Smooth muscle cell of the pulmonary artery (primary cell): ENCODE results near the gene MRPS10. TPM values are rescaled to one million over a fixed set of nuclear protein-coding genes. Genes with fewer than 3 reads are reported as not detected.

Source experiments
- total RNA-seq: library from RNA; depleted of rRNA; stranded (reverse); fragments of >200 nt; gene quantifications from 2 replicates; pipeline ENCODE4 v1.2.3, GENCODE V29; 2014

The MRPS10 gene
- 32.8 and 36.2 TPM in 2 replicates for total RNA-seq

DNA sequence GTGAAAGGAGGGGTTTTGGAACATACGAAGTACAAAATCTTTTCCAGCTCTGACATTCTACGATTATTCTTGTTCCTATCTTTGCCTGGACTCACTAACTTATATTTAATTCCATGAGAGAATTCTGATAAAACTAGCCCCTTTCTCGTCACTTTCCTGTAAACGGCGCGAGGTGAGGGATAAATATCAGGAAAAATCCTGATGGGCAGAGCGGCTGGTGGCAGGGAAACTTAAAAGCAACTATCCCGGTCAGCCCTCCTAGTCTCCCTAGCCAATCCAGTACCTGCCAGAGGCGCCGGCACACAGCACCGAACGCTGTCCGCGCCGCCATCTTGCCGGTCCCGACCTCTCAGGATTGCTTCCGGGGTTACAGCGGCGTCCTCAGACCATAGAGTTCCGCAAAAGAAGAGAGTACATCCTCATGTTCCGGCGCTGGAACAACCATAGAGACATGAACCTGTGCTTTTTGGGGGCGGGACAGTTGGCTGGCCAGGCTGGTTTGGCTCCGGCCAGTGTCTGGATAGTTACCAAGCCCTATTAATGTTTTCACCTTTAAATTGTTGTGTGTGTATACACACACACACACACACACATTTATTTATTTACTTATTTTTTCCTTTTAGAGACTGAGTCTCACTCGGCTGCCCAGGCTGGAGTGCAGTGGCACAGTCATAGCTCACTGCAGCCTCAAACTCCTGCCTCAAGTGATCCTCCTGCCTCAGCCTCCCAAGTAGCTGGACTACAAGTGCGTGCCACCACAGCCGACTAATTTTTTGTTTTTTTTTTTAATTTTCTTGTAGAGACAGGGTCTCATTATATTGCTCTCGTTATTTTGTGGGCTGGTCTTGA lies at the start of gene MRPS10:
TSS of gene MRPS10 (minus strand) at position 343 of the 849 bp plus-strand sequence. CDS start at position 331, 12 bp downstream.

DNA sequence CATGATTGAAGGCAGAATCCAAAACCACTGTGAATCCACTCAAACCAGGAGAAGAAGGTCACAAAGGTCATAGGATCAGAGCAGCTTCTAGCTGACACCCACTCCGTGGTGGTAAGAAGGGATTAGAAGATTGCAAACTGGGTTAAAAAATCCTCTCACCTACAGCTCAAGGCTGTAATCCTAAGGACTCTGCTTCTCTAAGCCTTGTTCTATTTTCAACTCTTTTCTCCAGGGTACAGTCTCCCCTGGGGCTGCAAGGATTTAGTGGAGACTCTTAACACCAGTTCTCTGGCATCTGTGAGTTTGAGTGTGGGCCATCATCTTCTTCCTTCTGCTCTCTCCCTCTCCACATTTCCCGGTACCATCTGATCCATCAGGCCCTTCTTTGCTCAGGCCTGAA lies 44.6 kb downstream of the MRPS10 start, which contains the start of gene GUCA1A:
TSS of gene GUCA1A (plus strand) at position 264 of the 400 bp plus-strand sequence. CDS start 250 bp downstream, outside the sequence.

Other genes with a start within 250 kb of the MRPS10 start
- 10.4 and 11.1 TPM in 2 replicates for gene TAF8, start 167.3 kb downstream of the MRPS10 start, total RNA-seq
- gene C6orf132, start 75.2 kb downstream of the MRPS10 start, total RNA-seq, result 0.66 and 2.5 TPM in 2 replicates
- gene GUCA1A, start 44.5 kb downstream of the MRPS10 start, total RNA-seq, result not detected in 2 replicates
- gene GUCA1B, start 22.9 kb downstream of the MRPS10 start, total RNA-seq, result 0.39 TPM in 1 of 2 replicates, not detected in the other
- gene TRERF1, start 234.1 kb upstream of the MRPS10 start, total RNA-seq, result 5.4 and 6.2 TPM in 2 replicates